HepG2 (cell line): ENCODE results near the gene CCL23. TPM values are rescaled to one million over a fixed set of nuclear protein-coding genes. Genes with fewer than 3 reads are reported as not detected.
A peak's percentile ranks its signal among the peaks of the same experiment; 100 is the strongest.

Experiments used
- FOXK1 ChIP-seq: sonication (generic); formaldehyde crosslinking; IDR thresholded peaks from 2 replicates; pipeline ENCODE4 v1.4.0; 2020; ENCODE audit warnings: low read depth, missing genetic modification reagents, borderline replicate concordance
- FOXP1 ChIP-seq, 2 experiments: fragments of 450-650 bp in 1 of 2; IDR thresholded peaks; 2 replicates each; pipeline ENCODE4 v1.6.1; 2017 to 2018; ENCODE audit warnings: antibody characterized with exemption in 1 of 2
- HNF4G ChIP-seq, 2 experiments: sonication (generic) in 1 of 2; formaldehyde crosslinking in 1 of 2; IDR thresholded peaks; 2 replicates each; pipeline versions ENCODE4 v1.4.0 to v1.6.1; 2011 to 2020; ENCODE audit warnings: borderline replicate concordance in 2 of 2, low read depth in 2 of 2, mild to moderate bottlenecking in 2 of 2, low read length in 1 of 2, missing genetic modification reagents in 1 of 2, moderate library complexity in 1 of 2
- NONO ChIP-seq, 2 experiments: fragments of 450-650 bp in 1 of 2; sonication (generic) in 1 of 2; formaldehyde crosslinking in 1 of 2; IDR thresholded peaks in 1 of 2; conservative IDR thresholded peaks in 1 of 2; 2 replicates each; pipeline versions ENCODE4 v1.6.1 to v1.8.0; 2017 to 2022; ENCODE audit warnings: mild to moderate bottlenecking in 1 of 2, missing genetic modification reagents in 1 of 2, moderate library complexity in 1 of 2
- PRMT3 ChIP-seq: sonication (generic); formaldehyde crosslinking; IDR thresholded peaks from 2 replicates; pipeline ENCODE4 v1.8.1; 2022; ENCODE audit warnings: low read depth, mild to moderate bottlenecking, moderate library complexity, missing genetic modification reagents, borderline replicate concordance
- SIX4 ChIP-seq: sonication (generic); formaldehyde crosslinking; IDR thresholded peaks from 2 replicates; pipeline ENCODE4 v1.4.0; 2020; ENCODE audit warnings: missing genetic modification reagents
- SMC3 ChIP-seq: IDR thresholded peaks from 2 replicates; pipeline ENCODE4 v1.6.1; 2011; ENCODE audit warnings: low read length, improper control_type of control experiment
- TOPORS ChIP-seq: sonication (generic); formaldehyde crosslinking; IDR thresholded peaks from 2 replicates; pipeline ENCODE4 v1.8.0; 2023; ENCODE audit warnings: mild to moderate bottlenecking, missing genetic modification reagents
- USF2 ChIP-seq, 2 experiments: sonication (generic) in 1 of 2; formaldehyde crosslinking in 1 of 2; IDR thresholded peaks; 2 replicates each; pipeline versions ENCODE4 v1.5.1 to v1.6.1; 2011 to 2020; ENCODE audit warnings: borderline replicate concordance in 1 of 2, low read depth in 1 of 2, low read length in 1 of 2, mild to moderate bottlenecking in 1 of 2, missing genetic modification reagents in 1 of 2, moderate library complexity in 1 of 2
- ZFP82 ChIP-seq: sonication (generic); formaldehyde crosslinking; IDR thresholded peaks from 2 replicates; pipeline ENCODE4 v1.5.1; 2020; ENCODE audit warnings: mild to moderate bottlenecking, missing genetic modification reagents, borderline replicate concordance
- ZNF672 ChIP-seq: sonication (generic); formaldehyde crosslinking; IDR thresholded peaks from 2 replicates; pipeline ENCODE4 v1.8.1; 2022; ENCODE audit warnings: missing genetic modification reagents
- ZNF768 ChIP-seq: sonication (generic); formaldehyde crosslinking; IDR thresholded peaks from 2 replicates; pipeline ENCODE4 v1.4.0; 2020; ENCODE audit warnings: missing genetic modification reagents
- ZNF792 ChIP-seq: IDR thresholded peaks from 2 replicates; pipeline ENCODE4 v1.6.1; 2016
- ZNF839 ChIP-seq: sonication (generic); formaldehyde crosslinking; IDR thresholded peaks from 2 replicates; pipeline ENCODE4 v1.4.0; 2020; ENCODE audit warnings: missing genetic modification reagents, mild to moderate bottlenecking, borderline replicate concordance
- polyA plus RNA-seq, 8 experiments: library from polyadenylated mRNA; depleted of rRNA in 3 of 8; stranded (reverse) in 7 of 8; unstranded in 1 of 8; fragments of >200 nt; fragmentation: Illumina TruSeq in 4 of 8; extraction: Trizol in 4 of 8; gene quantifications; 2 replicates each; pipeline versions ENCODE4 v1.2.1 to v1.2.3, GENCODE V29; 2011 to 2016; ENCODE audit warnings: low read depth in 4 of 8, missing spikeins in 1 of 8, mixed read lengths in 1 of 8; ENCODE audit not compliant: insufficient read depth in 1 of 8
- total RNA-seq, 5 experiments: library from RNA; depleted of rRNA; stranded (reverse); fragments of >200 nt; fragmentation: Illumina TruSeq; extraction: Trizol; gene quantifications; 2 replicates each; pipeline ENCODE4 v1.2.3, GENCODE V29; 2016; ENCODE audit warnings: low read depth in 1 of 5
- TF ChIP-seq, protein P1 (sequence below): sonication (generic); formaldehyde crosslinking; conservative IDR thresholded peaks from 2 replicates; pipeline ENCODE4 v1.4.0; 2020; ENCODE audit warnings: missing genetic modification reagents

The CCL23 gene
- total and polyA plus RNA-seq, 2 of the 13 experiments (the other 11 are each of a cell fraction or from before 2014, with no cell fraction given) = not detected

DNA sequence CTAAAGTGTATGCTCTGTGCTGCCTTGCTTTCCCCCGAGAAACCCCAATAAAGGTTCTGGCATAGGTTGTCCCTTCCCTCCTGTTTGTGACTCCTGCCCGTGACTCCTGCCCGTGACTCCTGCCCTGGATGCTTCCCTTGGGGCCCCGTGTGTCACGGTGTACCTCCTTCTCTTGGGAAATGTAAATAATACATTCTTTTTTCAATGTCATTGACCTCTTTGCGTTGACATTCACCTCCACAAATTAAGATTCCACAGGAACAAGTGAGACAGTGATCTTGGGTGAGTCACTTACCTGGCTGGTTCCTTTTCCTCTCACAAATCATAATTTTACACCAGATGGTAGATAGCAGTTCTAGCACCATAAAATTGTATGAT, 17.1 kb downstream of the CCL23 start (continued):
- TF ChIP-seq PRMT3 (CRISPR knock-in tag) = no peak
- TF ChIP-seq ZNF768 (CRISPR knock-in tag) = no peak
- peak; percentile 29; the same call in 1 of the 2 replicates for TF ChIP-seq HNF4G (IDR thresholded peaks at IDR 0.05; ENCODE audit: borderline replicate concordance, low read depth, low read length)
- no peak for TF ChIP-seq HNF4G (CRISPR knock-in tag; IDR thresholded peaks at IDR 0.05; ENCODE audit: borderline replicate concordance, low read depth)
- no peak for TF ChIP-seq FOXP1 (IDR thresholded peaks at IDR 0.05)
- TF ChIP-seq FOXP1 (CRISPR knock-in tag; IDR thresholded peaks at IDR 0.05) = peak; percentile 83
- TF ChIP-seq SMC3 = no peak
- TF ChIP-seq ZNF672 (CRISPR knock-in tag) = no peak
- TF ChIP-seq TOPORS = no peak
- TF ChIP-seq, protein P1, sequence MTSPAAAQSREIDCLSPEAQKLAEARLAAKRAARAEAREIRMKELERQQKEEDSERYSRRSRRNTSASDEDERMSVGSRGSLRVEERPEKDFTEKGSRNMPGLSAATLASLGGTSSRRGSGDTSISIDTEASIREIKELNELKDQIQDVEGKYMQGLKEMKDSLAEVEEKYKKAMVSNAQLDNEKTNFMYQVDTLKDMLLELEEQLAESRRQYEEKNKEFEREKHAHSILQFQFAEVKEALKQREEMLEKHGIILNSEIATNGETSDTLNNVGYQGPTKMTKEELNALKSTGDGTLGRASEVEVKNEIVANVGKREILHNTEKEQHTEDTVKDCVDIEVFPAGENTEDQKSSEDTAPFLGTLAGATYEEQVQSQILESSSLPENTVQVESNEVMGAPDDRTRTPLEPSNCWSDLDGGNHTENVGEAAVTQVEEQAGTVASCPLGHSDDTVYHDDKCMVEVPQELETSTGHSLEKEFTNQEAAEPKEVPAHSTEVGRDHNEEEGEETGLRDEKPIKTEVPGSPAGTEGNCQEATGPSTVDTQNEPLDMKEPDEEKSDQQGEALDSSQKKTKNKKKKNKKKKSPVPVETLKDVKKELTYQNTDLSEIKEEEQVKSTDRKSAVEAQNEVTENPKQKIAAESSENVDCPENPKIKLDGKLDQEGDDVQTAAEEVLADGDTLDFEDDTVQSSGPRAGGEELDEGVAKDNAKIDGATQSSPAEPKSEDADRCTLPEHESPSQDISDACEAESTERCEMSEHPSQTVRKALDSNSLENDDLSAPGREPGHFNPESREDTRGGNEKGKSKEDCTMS (CRISPR knock-in tag) = no peak
- TF ChIP-seq ZNF792 (CRISPR knock-in tag) = no peak
- TF ChIP-seq USF2 (IDR thresholded peaks at IDR 0.05; ENCODE audit: low read depth, low read length) = no peak
- no peak for TF ChIP-seq USF2 (CRISPR knock-in tag; IDR thresholded peaks at IDR 0.05; ENCODE audit: borderline replicate concordance)
- TF ChIP-seq FOXK1 (CRISPR knock-in tag) = peak; percentile 41; the same call in 1 of the 2 replicates
- no peak for TF ChIP-seq ZFP82 (CRISPR knock-in tag)
- TF ChIP-seq ZNF839 (CRISPR knock-in tag) = no peak
- TF ChIP-seq SIX4 = no peak
- no peak for TF ChIP-seq NONO (IDR thresholded peaks at IDR 0.05)
- no peak for TF ChIP-seq NONO (CRISPR knock-in tag; conservative IDR thresholded peaks at IDR 0.05)
